GM23338 (cell line): ENCODE data around the gene CD2BP2. TPM values are rescaled to one million over a fixed set of nuclear protein-coding genes. Genes with fewer than 3 reads are reported as not detected.

Experiments
- ATAC-seq: fragments of 200-7000 bp; cut with Tn5 transposase; 3 replicates; pipeline ENCODE4 v1.9.1; 2020
- DNase-seq: peaks from one replicate; pipeline ENCODE4 v3.0.0-alpha.2; 2015; ENCODE audit warnings: low spot score
- H2AFZ ChIP-seq: fragments of 200-600 bp; sonication (generic); 2 replicates; pipeline ENCODE4 v1.8.0; 2016; ENCODE audit warnings: antibody characterized with exemption, mild to moderate bottlenecking, moderate library complexity
- H3F3A ChIP-seq: fragments of 200-600 bp; sonication (generic); replicated peaks from 2 replicates; pipeline ENCODE4 v1.8.0; 2017; ENCODE audit warnings: antibody characterized with exemption, mixed run types, low read depth
- H3K27ac ChIP-seq: fragments of 200-600 bp; sonication (generic); 2 replicates; pipeline ENCODE4 v1.6.1; 2016; ENCODE audit warnings: low read depth
- H3K27me3 ChIP-seq: fragments of 200-600 bp; sonication (generic); 2 replicates; pipeline ENCODE4 v1.8.0; 2016; ENCODE audit warnings: mild to moderate bottlenecking, mixed run types, moderate library complexity; ENCODE audit not compliant: insufficient read depth
- H3K36me3 ChIP-seq: fragments of 200-600 bp; sonication (generic); 2 replicates; pipeline ENCODE4 v1.8.0; 2016; ENCODE audit warnings: mild to moderate bottlenecking; ENCODE audit not compliant: insufficient read depth
- H3K4me1 ChIP-seq: fragments of 200-600 bp; sonication (generic); 2 replicates; pipeline ENCODE4 v1.8.0; 2016; ENCODE audit warnings: mild to moderate bottlenecking, moderate library complexity; ENCODE audit not compliant: insufficient read depth
- H3K4me2 ChIP-seq: fragments of 200-600 bp; sonication (generic); 2 replicates; pipeline ENCODE4 v1.7.1; 2017; ENCODE audit warnings: mixed run types
- H3K4me3 ChIP-seq: fragments of 200-600 bp; sonication (generic); 2 replicates; pipeline ENCODE4 v1.6.1; 2016; ENCODE audit warnings: mixed run types
- H3K79me2 ChIP-seq: fragments of 200-600 bp; sonication (generic); replicated peaks from 2 replicates; pipeline ENCODE4 v1.8.0; 2017; ENCODE audit warnings: mild to moderate bottlenecking; ENCODE audit not compliant: insufficient read depth
- H3K9me2 ChIP-seq: fragments of 200-600 bp; sonication (generic); 2 replicates; pipeline ENCODE4 v1.8.0; 2017; ENCODE audit not compliant: insufficient read depth
- H4K20me1 ChIP-seq: fragments of 200-600 bp; sonication (generic); replicated peaks from 2 replicates; pipeline ENCODE4 v1.8.0; 2017; ENCODE audit warnings: mild to moderate bottlenecking; ENCODE audit not compliant: insufficient read depth
- H3K27ac Mint-ChIP-seq: 2 replicates; pipeline ENCODE4 v1.8.0; 2020; ENCODE audit warnings: inconsistent platforms, mild to moderate bottlenecking, moderate library complexity, mixed read lengths
- H3K27me3 Mint-ChIP-seq: 3 replicates; pipeline ENCODE4 v1.8.0; 2022; ENCODE audit warnings: low read depth, mild to moderate bottlenecking, moderate library complexity, mixed read lengths, inconsistent platforms; ENCODE audit not compliant: insufficient read depth, poor library complexity
- H3K36me3 Mint-ChIP-seq: 3 replicates; pipeline ENCODE4 v1.8.0; 2021; ENCODE audit warnings: low read depth, mild to moderate bottlenecking, inconsistent platforms, moderate library complexity, mixed read lengths
- H3K4me1 Mint-ChIP-seq: 3 replicates; pipeline ENCODE4 v1.8.0; 2020; ENCODE audit warnings: mild to moderate bottlenecking, inconsistent platforms, mixed read lengths
- H3K4me3 Mint-ChIP-seq: 3 replicates; pipeline ENCODE4 v1.8.0; 2021; ENCODE audit warnings: moderate library complexity, mild to moderate bottlenecking, inconsistent platforms, mixed read lengths
- H3K9me3 Mint-ChIP-seq: 3 replicates; pipeline ENCODE4 v1.8.0; 2020; ENCODE audit warnings: moderate library complexity, mild to moderate bottlenecking, inconsistent platforms, mixed read lengths
- CREB1 ChIP-seq: fragments of 250-450 bp; sonication (Bioruptor Pico); IDR thresholded peaks from 2 replicates; pipeline ENCODE4 v1.5.0; 2020; ENCODE audit warnings: low read depth, mild to moderate bottlenecking, moderate library complexity
- CTCF ChIP-seq, 2 experiments: fragments of 200-600 bp in 1 of 2; sonication (generic) in 1 of 2; conservative IDR thresholded peaks; 2 replicates each; pipeline versions ENCODE4 v1.5.1 to v1.6.1; 2016 to 2017; ENCODE audit warnings: antibody characterized with exemption in 2 of 2, low read depth in 2 of 2, mild to moderate bottlenecking in 2 of 2, moderate library complexity in 1 of 2
- ETS1 ChIP-seq: IDR thresholded peaks from 2 replicates; pipeline ENCODE4 v1.6.1; 2016; ENCODE audit warnings: antibody characterized with exemption
- EZH2 ChIP-seq: fragments of 200-600 bp; sonication (generic); IDR thresholded peaks from one replicate; pipeline ENCODE4 v1.8.0; 2017; ENCODE audit warnings: antibody characterized with exemption, mild to moderate bottlenecking, low read depth; ENCODE audit not compliant: unreplicated experiment
- EZH2phosphoT487 ChIP-seq: fragments of 200-600 bp; sonication (generic); IDR thresholded peaks from one replicate; pipeline ENCODE4 v1.8.1; 2018; ENCODE audit warnings: antibody characterized with exemption; ENCODE audit not compliant: unreplicated experiment
- JUNB ChIP-seq: IDR thresholded peaks from one replicate; pipeline ENCODE4 v1.6.1; 2016; ENCODE audit warnings: antibody characterized with exemption; ENCODE audit not compliant: unreplicated experiment
- NANOG ChIP-seq: IDR thresholded peaks from 2 replicates; pipeline ENCODE4 v1.6.1; 2016; ENCODE audit warnings: antibody characterized with exemption, borderline replicate concordance
- POLR2AphosphoS5 ChIP-seq: IDR thresholded peaks from 2 replicates; pipeline ENCODE4 v1.6.1; 2016; ENCODE audit warnings: antibody characterized with exemption, low read depth
- REST ChIP-seq: IDR thresholded peaks from one replicate; pipeline ENCODE4 v1.6.1; 2018; ENCODE audit warnings: antibody characterized with exemption; ENCODE audit not compliant: unreplicated experiment
- STAT1 ChIP-seq: IDR thresholded peaks from one replicate; pipeline ENCODE4 v1.6.1; 2016; ENCODE audit warnings: antibody characterized with exemption; ENCODE audit not compliant: unreplicated experiment
- ZNF114 ChIP-seq: fragments of 250-450 bp; sonication (Bioruptor Pico); IDR thresholded peaks from 2 replicates; pipeline ENCODE4 v1.5.0; 2020; ENCODE audit warnings: mild to moderate bottlenecking, moderate library complexity
- ZNF331 ChIP-seq: fragments of 250-450 bp; sonication (Bioruptor Pico); IDR thresholded peaks from 2 replicates; pipeline ENCODE4 v1.5.0; 2020; ENCODE audit warnings: low read depth, mild to moderate bottlenecking, moderate library complexity
- ZNF462 ChIP-seq: fragments of 250-450 bp; sonication (Bioruptor Pico); IDR thresholded peaks from 2 replicates; pipeline ENCODE4 v1.5.0; 2020; ENCODE audit warnings: mild to moderate bottlenecking, moderate library complexity
- polyA plus RNA-seq: library from polyadenylated mRNA; unstranded; fragments of >200 nt; fragmentation: Nextera tagmentation; extraction: Ambion mirVana; gene quantifications from 2 replicates; pipeline ENCODE4 v1.2.1, GENCODE V29; 2016
- total RNA-seq: library from RNA; depleted of rRNA; stranded (reverse); fragments of >200 nt; shearing (Covaris generic); gene quantifications from 2 replicates; pipeline ENCODE4 v1.2.3, GENCODE V29; 2014

The CD2BP2 gene
- total and polyA plus RNA-seq, 2 experiments from 2014 or later = 23.1 to 38.7 TPM

GRCh38 chr16:30398661-30399434 lies 43.7 kb upstream of the CD2BP2 start:
- peaks cover 56% of the 10 kb centered on the region for H3F3A ChIP-seq

More at GRCh38 chr16:30398661-30399434, 43.7 kb upstream of the CD2BP2 start:
- H3K4me2 ChIP-seq = peak overlapping the region; percentile 87
- peak overlapping the region; percentile 90 for H3K27ac ChIP-seq
- no peak overlapping the region for H2AFZ ChIP-seq
- no peaks in the 10 kb centered on the region for H3K9me2 ChIP-seq
- H3K36me3 Mint-ChIP-seq = peaks cover 35% of the 10 kb centered on the region
- peaks cover 15% of the 10 kb centered on the region; the same call in 1 of the 2 replicates for H4K20me1 ChIP-seq
- H3K4me1 ChIP-seq = peaks cover 30% of the 10 kb centered on the region
- H3K27me3 Mint-ChIP-seq = peaks cover 19% of the 10 kb centered on the region
- H3K79me2 ChIP-seq = peaks cover 20% of the 10 kb centered on the region
- no peaks in the 10 kb centered on the region for H3K27me3 ChIP-seq
- no peak overlapping the region for H3K27ac Mint-ChIP-seq
- H3K36me3 ChIP-seq = peaks cover 9% of the 10 kb centered on the region; the same call in 1 of the 2 replicates
- no peak for TF ChIP-seq EZH2phosphoT487
- TF ChIP-seq STAT1 = no peak
- no peak for TF ChIP-seq POLR2AphosphoS5
- TF ChIP-seq ZNF114 (CRISPR knock-in tag) = no peak
- TF ChIP-seq CREB1 (CRISPR knock-in tag) = no peak
- no peak for TF ChIP-seq JUNB
- TF ChIP-seq ZNF331 = no peak
- TF ChIP-seq REST = no peak
- no peak for TF ChIP-seq ZNF462 (CRISPR knock-in tag)
- no peak for TF ChIP-seq EZH2
- TF ChIP-seq NANOG = no peak
- no peak for TF ChIP-seq ETS1
- no peak for TF ChIP-seq CTCF (conservative IDR thresholded peaks at IDR 0.05; ENCODE audit: low read depth in 2 of 2)
- DNase-seq (no peak), ATAC-seq (no peak)
- peak overlapping the region; percentile 40; the same call in 2 of the 3 replicates for H3K4me3 Mint-ChIP-seq
- H3K4me1 Mint-ChIP-seq = peaks cover 37% of the 10 kb centered on the region
- peak overlapping the region; percentile 59 for H3K4me3 ChIP-seq
- H3K9me3 Mint-ChIP-seq = no peaks in the 10 kb centered on the region
